NCI-H748 (cell line): Measurements from ENCODE around the gene RPP30.

ENCODE experiments used
- DNase-seq: peaks from one replicate; lab custom pipeline; 2025; ENCODE audit not compliant: unreplicated experiment; lab: John Stamatoyannopoulos, UW

RPP30 gene

GRCh38 chr10:90915766-90916075 lies 43.9 kb downstream of the RPP30 start:
- no peak for DNase-seq

- DNase-seq = no peak
Observed at GRCh38 chr10:90916392-90917237, 44.8 kb downstream of the RPP30 start.

- no peak for DNase-seq
Observed at GRCh38 chr10:90917238-90917967, 45.6 kb downstream of the RPP30 start.

GRCh38 chr10:90917968-90918318 lies 46.2 kb downstream of the RPP30 start:
- no peak for DNase-seq

GRCh38 chr10:90919683-90920574 lies 48.2 kb downstream of the RPP30 start:
- DNase-seq = no peak

- DNase-seq = no peak
Observed at GRCh38 chr10:90920986-90921666, 49.4 kb downstream of the RPP30 start, which contains the start of gene ANKRD1. Gene ANKRD1, minus strand, starts transcription at chr10:90921087. Its CDS starts 60 bp downstream, at chr10:90921027.

GRCh38 chr10:90921906-90922305 lies 50.1 kb downstream of the RPP30 start:
- no peak for DNase-seq

GRCh38 chr10:90923111-90923731 lies 51.4 kb downstream of the RPP30 start:
- DNase-seq = no peak

- DNase-seq = no peak
Observed at GRCh38 chr10:90924552-90924951, 52.8 kb downstream of the RPP30 start.

- no peak for DNase-seq
Observed at GRCh38 chr10:90925079-90926029, 53.6 kb downstream of the RPP30 start.

- no peak for DNase-seq
Observed at GRCh38 chr10:90927293-90927692, 55.5 kb downstream of the RPP30 start.

- DNase-seq = no peak
Observed at GRCh38 chr10:90929179-90929578, 57.4 kb downstream of the RPP30 start.

- no peak for DNase-seq
Observed at GRCh38 chr10:90930070-90930837, 58.5 kb downstream of the RPP30 start.

- DNase-seq = no peak
Observed at GRCh38 chr10:90930971-90931871, 59.4 kb downstream of the RPP30 start.

GRCh38 chr10:90935581-90936275 lies 64.0 kb downstream of the RPP30 start:
- no peak for DNase-seq

GRCh38 chr10:90936276-90936659 lies 64.5 kb downstream of the RPP30 start:
- no peak for DNase-seq

- DNase-seq = no peak
Observed at GRCh38 chr10:90937645-90938258, 66.0 kb downstream of the RPP30 start.
